22Rv1 (cell line): ENCODE data around the gene ABCG2.

Source experiments
- H3K27ac ChIP-seq: fragments of 450-650 bp; 2 replicates; pipeline ENCODE4 v1.5.1; 2017
- ZFX ChIP-seq: fragments of 450-650 bp; IDR thresholded peaks from 2 replicates; pipeline ENCODE4 v1.6.1; 2017; ENCODE audit warnings: antibody characterized with exemption, borderline replicate concordance
- TF ChIP-seq, protein P1 (sequence below): fragments of 450-650 bp; IDR thresholded peaks from 2 replicates; pipeline ENCODE4 v1.5.1; 2017; ENCODE audit warnings: mild to moderate bottlenecking

ABCG2 gene

GRCh38 chr4:88104902-88105610 is 53.4 kb downstream of the ABCG2 start:
- peak overlapping the region; percentile 29 for H3K27ac ChIP-seq
- no peak for TF ChIP-seq ZFX
- TF ChIP-seq, protein P1, sequence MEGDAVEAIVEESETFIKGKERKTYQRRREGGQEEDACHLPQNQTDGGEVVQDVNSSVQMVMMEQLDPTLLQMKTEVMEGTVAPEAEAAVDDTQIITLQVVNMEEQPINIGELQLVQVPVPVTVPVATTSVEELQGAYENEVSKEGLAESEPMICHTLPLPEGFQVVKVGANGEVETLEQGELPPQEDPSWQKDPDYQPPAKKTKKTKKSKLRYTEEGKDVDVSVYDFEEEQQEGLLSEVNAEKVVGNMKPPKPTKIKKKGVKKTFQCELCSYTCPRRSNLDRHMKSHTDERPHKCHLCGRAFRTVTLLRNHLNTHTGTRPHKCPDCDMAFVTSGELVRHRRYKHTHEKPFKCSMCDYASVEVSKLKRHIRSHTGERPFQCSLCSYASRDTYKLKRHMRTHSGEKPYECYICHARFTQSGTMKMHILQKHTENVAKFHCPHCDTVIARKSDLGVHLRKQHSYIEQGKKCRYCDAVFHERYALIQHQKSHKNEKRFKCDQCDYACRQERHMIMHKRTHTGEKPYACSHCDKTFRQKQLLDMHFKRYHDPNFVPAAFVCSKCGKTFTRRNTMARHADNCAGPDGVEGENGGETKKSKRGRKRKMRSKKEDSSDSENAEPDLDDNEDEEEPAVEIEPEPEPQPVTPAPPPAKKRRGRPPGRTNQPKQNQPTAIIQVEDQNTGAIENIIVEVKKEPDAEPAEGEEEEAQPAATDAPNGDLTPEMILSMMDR: no peak

- TF ChIP-seq ZFX: no peak
- TF ChIP-seq, protein P1: no peak
- H3K27ac ChIP-seq: no peak overlapping the region
Observed at GRCh38 chr4:88102026-88102425, 56.4 kb downstream of the ABCG2 start.

GRCh38 chr4:88101165-88101564 is 57.3 kb downstream of the ABCG2 start:
- H3K27ac ChIP-seq: no peak overlapping the region
- TF ChIP-seq, protein P1: no peak
- TF ChIP-seq ZFX: no peak

DNA sequence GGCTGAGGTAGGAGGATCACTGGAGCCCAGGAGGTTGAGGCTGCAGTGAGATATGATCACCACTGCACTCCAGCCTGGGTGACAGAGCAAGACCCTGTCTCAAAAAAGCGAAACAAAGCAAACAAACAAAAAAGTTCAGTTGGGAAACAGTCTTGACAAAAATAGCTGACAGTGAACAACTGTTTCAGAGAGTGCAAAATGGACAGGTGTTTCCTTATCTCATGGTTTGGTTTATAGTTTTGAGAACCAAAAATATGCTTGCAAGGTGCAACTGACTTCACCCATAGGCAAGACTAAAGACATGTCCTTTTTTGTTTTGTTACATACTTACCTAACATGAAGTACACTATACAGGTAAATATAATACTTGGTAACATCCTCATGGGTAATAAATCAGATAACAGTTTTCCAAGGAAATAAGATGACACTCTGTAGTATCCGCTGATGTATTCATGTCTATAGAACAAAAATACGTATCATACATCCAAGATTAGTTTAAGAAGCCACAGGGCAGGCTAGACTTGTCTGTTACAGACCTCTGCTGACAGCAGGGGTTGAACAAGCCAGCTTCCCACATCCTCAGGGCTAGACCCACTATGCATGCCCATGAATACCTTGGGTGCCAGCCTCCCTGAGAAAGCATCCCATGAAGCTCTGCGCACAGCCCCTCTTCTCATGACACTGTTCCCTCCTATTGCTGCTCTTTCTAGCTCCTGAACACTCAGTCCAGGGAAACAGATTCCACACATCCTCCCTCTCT is 59.3 kb downstream of the ABCG2 start:
- no peak overlapping the region for H3K27ac ChIP-seq
- TF ChIP-seq ZFX: no peak
- TF ChIP-seq, protein P1: no peak

DNA sequence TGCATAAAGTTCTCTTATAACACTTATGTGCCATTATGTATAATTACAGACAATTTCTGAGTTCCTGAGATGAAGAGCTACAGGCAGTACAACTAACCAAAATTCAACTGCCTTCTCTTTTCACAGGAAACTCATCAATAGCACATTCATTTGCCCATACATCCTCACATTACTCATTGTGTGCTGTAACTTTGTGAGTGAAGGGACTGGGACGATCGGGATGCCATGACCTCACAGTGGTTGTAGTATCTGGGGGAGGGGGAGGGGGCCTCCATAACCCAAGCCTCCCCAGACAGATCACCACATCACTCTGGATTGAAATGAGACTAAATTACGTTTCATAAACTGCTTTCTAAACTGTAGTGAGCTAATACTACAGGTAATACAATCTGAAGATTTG is 60.7 kb downstream of the ABCG2 start:
- no peak for TF ChIP-seq ZFX
- TF ChIP-seq, protein P1: no peak
- H3K27ac ChIP-seq: no peak overlapping the region

GRCh38 chr4:88097301-88097700 is 61.1 kb downstream of the ABCG2 start:
- no peak overlapping the region for H3K27ac ChIP-seq
- TF ChIP-seq, protein P1: no peak
- TF ChIP-seq ZFX: no peak

DNA sequence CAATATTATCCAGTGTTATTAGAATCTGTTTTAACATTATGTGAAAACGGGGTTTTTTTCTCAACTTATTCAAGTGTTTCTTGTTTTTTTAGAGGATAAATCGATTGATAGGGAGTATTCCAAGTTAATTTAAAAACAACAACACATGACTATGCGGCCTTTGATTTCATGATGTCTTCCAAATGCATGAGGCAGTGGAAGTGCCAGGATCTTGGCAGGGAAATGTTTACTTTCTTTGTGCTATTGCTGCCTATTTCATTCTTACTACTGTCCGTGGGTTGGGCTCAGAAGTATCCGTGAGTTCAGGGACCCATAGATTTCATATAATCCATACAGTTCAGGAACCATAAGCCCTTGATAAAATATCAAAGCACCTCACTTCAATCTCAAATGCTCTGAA is 64.6 kb downstream of the ABCG2 start:
- no peak overlapping the region for H3K27ac ChIP-seq
- no peak for TF ChIP-seq ZFX
- TF ChIP-seq, protein P1: no peak
